Vagina (tissue), 2 donors: ENCODE measurements around the gene GPBP1L1.

Source experiments
- CTCF ChIP-seq, 3 experiments: fragments of 450-650 bp in 2 of 3; fragments of 200-600 bp in 1 of 3; sonication (generic) in 1 of 3; IDR thresholded peaks; one replicate each; pipeline ENCODE4 v1.5.1; 2017 to 2019; ENCODE audit warnings: antibody characterized with exemption in 3 of 3, mild to moderate bottlenecking in 2 of 3, moderate library complexity in 2 of 3
- POLR2AphosphoS5 ChIP-seq, 2 donors: sonication (generic); formaldehyde crosslinking; IDR thresholded peaks; one replicate each; pipeline ENCODE4 v1.9.0; 2017; ENCODE audit warnings: antibody characterized with exemption in 2 of 2, mild to moderate bottlenecking in 2 of 2, low read depth in 1 of 2; ENCODE audit not compliant: insufficient read depth in 1 of 2

GRCh38 chr1:45687754-45688740 lies 1.7 kb upstream of the GPBP1L1 start, which contains the start of gene TMEM69:
- TF ChIP-seq POLR2AphosphoS5 (IDR thresholded peaks at IDR 0.05; ENCODE audit: insufficient read depth in 1 of 2, low read depth in 1 of 2) (peak; percentile 67 to 90), CTCF (IDR thresholded peaks at IDR 0.05) (no peak)
